ENCODE data around the gene SENP6.
"Not testable (repeated sequence)": the region's sequence is repeated elsewhere in the genome, so short reads cannot be mapped to it uniquely, and the experiment has no call there.

SENP6 gene

GRCh38 chr6:75627708-75628107, 26.0 kb downstream of the SENP6 start:
- H3K27me3 ChIP-seq (ENCODE audit: control insufficient read depth, insufficient read depth, low read length); H3K4me1 ChIP-seq (ENCODE audit: control insufficient read depth, insufficient read depth, low read length); H3K9ac ChIP-seq (ENCODE audit: low read length); H3K4me3 ChIP-seq (ENCODE audit: low read length); H3K36me3 ChIP-seq (ENCODE audit: control insufficient read depth, insufficient read depth, low read length); H3K27ac ChIP-seq (ENCODE audit: low read depth, low read length): not testable (repeated sequence)

GRCh38 chr6:75631859-75632635, 30.4 kb downstream of the SENP6 start:
- no peak overlapping the region for H3K27ac ChIP-seq (ENCODE audit: low read depth, low read length)
- no peak overlapping the region for H3K9ac ChIP-seq (ENCODE audit: low read length)
- H3K4me1 ChIP-seq (ENCODE audit: control insufficient read depth, insufficient read depth, low read length): peaks cover 4% of the 10 kb centered on the region
- no peaks in the 10 kb centered on the region for H3K27me3 ChIP-seq (ENCODE audit: control insufficient read depth, insufficient read depth, low read length)
- peaks cover 4% of the 10 kb centered on the region for H3K36me3 ChIP-seq (ENCODE audit: control insufficient read depth, insufficient read depth, low read length)
- H3K4me3 ChIP-seq (ENCODE audit: low read length): no peak overlapping the region

GRCh38 chr6:75633045-75633444, 31.4 kb downstream of the SENP6 start:
- H3K27ac ChIP-seq (ENCODE audit: low read depth, low read length): no peak overlapping the region
- no peak overlapping the region for H3K9ac ChIP-seq (ENCODE audit: low read length)
- H3K36me3 ChIP-seq (ENCODE audit: control insufficient read depth, insufficient read depth, low read length): peaks cover 3% of the 10 kb centered on the region
- peaks cover 4% of the 10 kb centered on the region for H3K4me1 ChIP-seq (ENCODE audit: control insufficient read depth, insufficient read depth, low read length)
- H3K4me3 ChIP-seq (ENCODE audit: low read length): no peak overlapping the region
- H3K27me3 ChIP-seq (ENCODE audit: control insufficient read depth, insufficient read depth, low read length): no peaks in the 10 kb centered on the region

- Histone ChIP-seq H3K4me1 (ENCODE audit: control insufficient read depth, insufficient read depth, low read length) (no peaks in the 10 kb centered on the region), H3K36me3 (ENCODE audit: control insufficient read depth, insufficient read depth, low read length) (peaks cover 3% of the 10 kb centered on the region), H3K27me3 (ENCODE audit: control insufficient read depth, insufficient read depth, low read length) (no peaks in the 10 kb centered on the region), H3K4me3 (ENCODE audit: low read length) (no peak overlapping the region), H3K9ac (ENCODE audit: low read length) (no peak overlapping the region), H3K27ac (ENCODE audit: low read depth, low read length) (no peak overlapping the region)
Observed at GRCh38 chr6:75642311-75642710, 40.6 kb downstream of the SENP6 start.

GRCh38 chr6:75643173-75643572, 41.5 kb downstream of the SENP6 start:
- H3K27ac ChIP-seq (ENCODE audit: low read depth, low read length): no peak overlapping the region
- no peaks in the 10 kb centered on the region for H3K4me1 ChIP-seq (ENCODE audit: control insufficient read depth, insufficient read depth, low read length)
- no peaks in the 10 kb centered on the region for H3K27me3 ChIP-seq (ENCODE audit: control insufficient read depth, insufficient read depth, low read length)
- no peak overlapping the region for H3K9ac ChIP-seq (ENCODE audit: low read length)
- H3K4me3 ChIP-seq (ENCODE audit: low read length): no peak overlapping the region
- peaks cover 3% of the 10 kb centered on the region for H3K36me3 ChIP-seq (ENCODE audit: control insufficient read depth, insufficient read depth, low read length)

GRCh38 chr6:75656479-75656878, 54.8 kb downstream of the SENP6 start:
- peaks cover 11% of the 10 kb centered on the region for H3K36me3 ChIP-seq (ENCODE audit: control insufficient read depth, insufficient read depth, low read length)
- no peak overlapping the region for H3K27ac ChIP-seq (ENCODE audit: low read depth, low read length)

GRCh38 chr6:75657327-75657726, 55.6 kb downstream of the SENP6 start:
- Histone ChIP-seq H3K4me1 (ENCODE audit: control insufficient read depth, insufficient read depth, low read length) (no peaks in the 10 kb centered on the region), H3K9ac (ENCODE audit: low read length) (no peak overlapping the region), H3K36me3 (ENCODE audit: control insufficient read depth, insufficient read depth, low read length) (peaks cover 11% of the 10 kb centered on the region), H3K27me3 (ENCODE audit: control insufficient read depth, insufficient read depth, low read length) (no peaks in the 10 kb centered on the region), H3K27ac (ENCODE audit: low read depth, low read length) (no peak overlapping the region), H3K4me3 (ENCODE audit: low read length) (no peak overlapping the region)

More at GRCh38 chr6:75656479-75656878, 54.8 kb downstream of the SENP6 start:
- no peaks in the 10 kb centered on the region for H3K27me3 ChIP-seq (ENCODE audit: control insufficient read depth, insufficient read depth, low read length)
- no peak overlapping the region for H3K9ac ChIP-seq (ENCODE audit: low read length)
- H3K4me3 ChIP-seq (ENCODE audit: low read length): no peak overlapping the region
- H3K4me1 ChIP-seq (ENCODE audit: control insufficient read depth, insufficient read depth, low read length): no peaks in the 10 kb centered on the region

GRCh38 chr6:75666592-75666991, 64.9 kb downstream of the SENP6 start:
- Histone ChIP-seq H3K4me3 (ENCODE audit: low read length) (no peak overlapping the region), H3K9ac (ENCODE audit: low read length) (no peak overlapping the region), H3K36me3 (ENCODE audit: control insufficient read depth, insufficient read depth, low read length) (no peaks in the 10 kb centered on the region), H3K27me3 (ENCODE audit: control insufficient read depth, insufficient read depth, low read length) (no peaks in the 10 kb centered on the region), H3K4me1 (ENCODE audit: control insufficient read depth, insufficient read depth, low read length) (no peaks in the 10 kb centered on the region), H3K27ac (ENCODE audit: low read depth, low read length) (no peak overlapping the region)

GRCh38 chr6:75673884-75674283, 72.2 kb downstream of the SENP6 start:
- Histone ChIP-seq H3K9ac (ENCODE audit: low read length) (no peak overlapping the region), H3K27me3 (ENCODE audit: control insufficient read depth, insufficient read depth, low read length) (no peaks in the 10 kb centered on the region), H3K4me3 (ENCODE audit: low read length) (no peak overlapping the region), H3K27ac (ENCODE audit: low read depth, low read length) (no peak overlapping the region), H3K4me1 (ENCODE audit: control insufficient read depth, insufficient read depth, low read length) (no peaks in the 10 kb centered on the region), H3K36me3 (ENCODE audit: control insufficient read depth, insufficient read depth, low read length) (peaks cover 5% of the 10 kb centered on the region)

GRCh38 chr6:75676377-75676776, 74.7 kb downstream of the SENP6 start:
- Histone ChIP-seq H3K36me3 (ENCODE audit: control insufficient read depth, insufficient read depth, low read length) (peaks cover 17% of the 10 kb centered on the region), H3K27me3 (ENCODE audit: control insufficient read depth, insufficient read depth, low read length) (no peaks in the 10 kb centered on the region), H3K4me3 (ENCODE audit: low read length) (no peak overlapping the region), H3K27ac (ENCODE audit: low read depth, low read length) (no peak overlapping the region), H3K9ac (ENCODE audit: low read length) (no peak overlapping the region), H3K4me1 (ENCODE audit: control insufficient read depth, insufficient read depth, low read length) (no peaks in the 10 kb centered on the region)

- H3K9ac ChIP-seq (ENCODE audit: low read length); H3K4me1 ChIP-seq (ENCODE audit: control insufficient read depth, insufficient read depth, low read length); H3K27me3 ChIP-seq (ENCODE audit: control insufficient read depth, insufficient read depth, low read length); H3K4me3 ChIP-seq (ENCODE audit: low read length); H3K27ac ChIP-seq (ENCODE audit: low read depth, low read length): not testable (repeated sequence)
- H3K36me3 ChIP-seq (ENCODE audit: control insufficient read depth, insufficient read depth, low read length): peaks cover 16% of the 10 kb centered on the region
Observed at GRCh38 chr6:75682548-75682947, 80.9 kb downstream of the SENP6 start.

GRCh38 chr6:75683005-75683404, 81.3 kb downstream of the SENP6 start:
- H3K9ac ChIP-seq (ENCODE audit: low read length): not testable (repeated sequence)

GRCh38 chr6:75687535-75687934, 85.9 kb downstream of the SENP6 start:
- H3K4me1 ChIP-seq (ENCODE audit: control insufficient read depth, insufficient read depth, low read length); H3K27me3 ChIP-seq (ENCODE audit: control insufficient read depth, insufficient read depth, low read length); H3K36me3 ChIP-seq (ENCODE audit: control insufficient read depth, insufficient read depth, low read length); H3K4me3 ChIP-seq (ENCODE audit: low read length); H3K27ac ChIP-seq (ENCODE audit: low read depth, low read length); H3K9ac ChIP-seq (ENCODE audit: low read length): not testable (repeated sequence)

More at GRCh38 chr6:75683005-75683404, 81.3 kb downstream of the SENP6 start:
- H3K27me3 ChIP-seq (ENCODE audit: control insufficient read depth, insufficient read depth, low read length); H3K4me3 ChIP-seq (ENCODE audit: low read length); H3K27ac ChIP-seq (ENCODE audit: low read depth, low read length); H3K4me1 ChIP-seq (ENCODE audit: control insufficient read depth, insufficient read depth, low read length): not testable (repeated sequence)
- H3K36me3 ChIP-seq (ENCODE audit: control insufficient read depth, insufficient read depth, low read length): peaks cover 16% of the 10 kb centered on the region

All from rectal smooth muscle tissue (tissue), 1 donor.